Thyroid gland (tissue), 4 donors: ENCODE measurements around the gene ELMO1.

Source experiments
- POLR2A ChIP-seq, 2 donors: fragments of 450-650 bp; IDR thresholded peaks; one replicate each; pipeline ENCODE4 v1.6.1; 2017; ENCODE audit warnings: antibody characterized with exemption in 2 of 2, mild to moderate bottlenecking in 2 of 2, moderate library complexity in 1 of 2
- TF ChIP-seq, protein P1 (sequence below), 6 experiments: fragments of 200-600 bp in 3 of 6; fragments of 450-650 bp in 3 of 6; sonication (generic) in 3 of 6; IDR thresholded peaks; one replicate each; pipeline ENCODE4 v1.5.1; 2016 to 2019; ENCODE audit warnings: antibody characterized with exemption in 6 of 6, mild to moderate bottlenecking in 2 of 6, inconsistent platforms in 1 of 6, moderate library complexity in 1 of 6

- TF ChIP-seq, protein P1, sequence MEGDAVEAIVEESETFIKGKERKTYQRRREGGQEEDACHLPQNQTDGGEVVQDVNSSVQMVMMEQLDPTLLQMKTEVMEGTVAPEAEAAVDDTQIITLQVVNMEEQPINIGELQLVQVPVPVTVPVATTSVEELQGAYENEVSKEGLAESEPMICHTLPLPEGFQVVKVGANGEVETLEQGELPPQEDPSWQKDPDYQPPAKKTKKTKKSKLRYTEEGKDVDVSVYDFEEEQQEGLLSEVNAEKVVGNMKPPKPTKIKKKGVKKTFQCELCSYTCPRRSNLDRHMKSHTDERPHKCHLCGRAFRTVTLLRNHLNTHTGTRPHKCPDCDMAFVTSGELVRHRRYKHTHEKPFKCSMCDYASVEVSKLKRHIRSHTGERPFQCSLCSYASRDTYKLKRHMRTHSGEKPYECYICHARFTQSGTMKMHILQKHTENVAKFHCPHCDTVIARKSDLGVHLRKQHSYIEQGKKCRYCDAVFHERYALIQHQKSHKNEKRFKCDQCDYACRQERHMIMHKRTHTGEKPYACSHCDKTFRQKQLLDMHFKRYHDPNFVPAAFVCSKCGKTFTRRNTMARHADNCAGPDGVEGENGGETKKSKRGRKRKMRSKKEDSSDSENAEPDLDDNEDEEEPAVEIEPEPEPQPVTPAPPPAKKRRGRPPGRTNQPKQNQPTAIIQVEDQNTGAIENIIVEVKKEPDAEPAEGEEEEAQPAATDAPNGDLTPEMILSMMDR (IDR thresholded peaks at IDR 0.05) = no peak
- TF ChIP-seq POLR2A (IDR thresholded peaks at IDR 0.05) = no peak
Measured at GRCh38 chr7:37391791-37392672, 56.6 kb downstream of the ELMO1 start.
